ENCODE results near the gene PTPRN2.

The PTPRN2 gene

GRCh38 chr7:158141806-158142518, 445.7 kb downstream of the PTPRN2 start:
- no peaks in the 10 kb centered on the region for H3K4me1 Mint-ChIP-seq (ENCODE audit: low read depth)
- DNase-seq: no peak
- H3K4me3 Mint-ChIP-seq: no peak overlapping the region
- peaks cover 4% of the 10 kb centered on the region for H3K9me3 Mint-ChIP-seq
- H3K27me3 Mint-ChIP-seq: no peaks in the 10 kb centered on the region
- H3K27ac Mint-ChIP-seq: no peak overlapping the region
- H3K36me3 Mint-ChIP-seq (ENCODE audit: low read depth): no peaks in the 10 kb centered on the region

- H3K4me3 Mint-ChIP-seq: no peak overlapping the region
- H3K27me3 Mint-ChIP-seq: no peaks in the 10 kb centered on the region
- DNase-seq: no peak
- H3K27ac Mint-ChIP-seq: no peak overlapping the region
- no peaks in the 10 kb centered on the region for H3K36me3 Mint-ChIP-seq (ENCODE audit: low read depth)
- H3K4me1 Mint-ChIP-seq (ENCODE audit: low read depth): no peaks in the 10 kb centered on the region
- peaks cover 3% of the 10 kb centered on the region for H3K9me3 Mint-ChIP-seq
These were observed 446.4 kb downstream of the PTPRN2 start for GRCh38 chr7:158141221-158141582.

- H3K4me3 Mint-ChIP-seq: no peak overlapping the region
- H3K4me1 Mint-ChIP-seq (ENCODE audit: low read depth): no peaks in the 10 kb centered on the region
- no peaks in the 10 kb centered on the region for H3K9me3 Mint-ChIP-seq
- H3K27me3 Mint-ChIP-seq: no peaks in the 10 kb centered on the region
- H3K36me3 Mint-ChIP-seq (ENCODE audit: low read depth): no peaks in the 10 kb centered on the region
- DNase-seq: no peak
- no peak overlapping the region for H3K27ac Mint-ChIP-seq
These were observed 446.9 kb downstream of the PTPRN2 start for GRCh38 chr7:158140538-158141220.

GRCh38 chr7:158139499-158139898, 448.1 kb downstream of the PTPRN2 start:
- Mint-ChIP-seq H3K27me3 (no peaks in the 10 kb centered on the region), H3K36me3 (ENCODE audit: low read depth) (no peaks in the 10 kb centered on the region), H3K4me3 (no peak overlapping the region), H3K4me1 (ENCODE audit: low read depth) (no peaks in the 10 kb centered on the region), H3K27ac (no peak overlapping the region), H3K9me3 (no peaks in the 10 kb centered on the region)
- DNase-seq: no peak

DNA sequence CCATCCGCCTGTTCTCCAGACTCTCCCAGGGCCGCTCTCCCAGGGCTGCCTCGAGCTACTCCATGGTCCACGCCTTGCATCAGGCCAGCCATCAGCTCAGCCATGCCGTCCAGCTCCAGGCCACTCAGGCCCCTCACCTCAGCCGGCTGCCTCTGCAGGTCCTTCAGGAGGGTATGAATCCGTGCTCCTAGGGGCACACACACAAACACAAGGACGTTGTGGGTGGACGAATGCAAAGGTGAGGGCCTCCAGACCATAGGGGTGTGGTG, 449.4 kb downstream of the PTPRN2 start:
- no peak for DNase-seq
- Mint-ChIP-seq H3K9me3 (no peaks in the 10 kb centered on the region), H3K36me3 (ENCODE audit: low read depth) (no peaks in the 10 kb centered on the region), H3K4me1 (ENCODE audit: low read depth) (no peaks in the 10 kb centered on the region), H3K4me3 (no peak overlapping the region), H3K27ac (no peak overlapping the region), H3K27me3 (no peaks in the 10 kb centered on the region)

GRCh38 chr7:158137516-158138328, 449.9 kb downstream of the PTPRN2 start:
- Mint-ChIP-seq H3K9me3 (no peaks in the 10 kb centered on the region), H3K4me3 (no peak overlapping the region), H3K36me3 (ENCODE audit: low read depth) (no peaks in the 10 kb centered on the region), H3K27me3 (no peaks in the 10 kb centered on the region), H3K27ac (no peak overlapping the region), H3K4me1 (ENCODE audit: low read depth) (no peaks in the 10 kb centered on the region)
- DNase-seq: no peak

- no peaks in the 10 kb centered on the region for H3K4me1 Mint-ChIP-seq (ENCODE audit: low read depth)
- no peak overlapping the region for H3K27ac Mint-ChIP-seq
These were observed 451.7 kb downstream of the PTPRN2 start for GRCh38 chr7:158135931-158136330.

GRCh38 chr7:158134824-158135223, 452.8 kb downstream of the PTPRN2 start:
- Mint-ChIP-seq H3K36me3 (ENCODE audit: low read depth) (no peaks in the 10 kb centered on the region), H3K27ac (no peak overlapping the region), H3K4me1 (ENCODE audit: low read depth) (no peaks in the 10 kb centered on the region), H3K27me3 (no peaks in the 10 kb centered on the region), H3K4me3 (no peak overlapping the region), H3K9me3 (no peaks in the 10 kb centered on the region)
- no peak for DNase-seq

More at GRCh38 chr7:158135931-158136330, 451.7 kb downstream of the PTPRN2 start:
- H3K9me3 Mint-ChIP-seq: no peaks in the 10 kb centered on the region
- no peak for DNase-seq
- no peak overlapping the region for H3K4me3 Mint-ChIP-seq
- H3K36me3 Mint-ChIP-seq (ENCODE audit: low read depth): no peaks in the 10 kb centered on the region
- H3K27me3 Mint-ChIP-seq: no peaks in the 10 kb centered on the region

DNA sequence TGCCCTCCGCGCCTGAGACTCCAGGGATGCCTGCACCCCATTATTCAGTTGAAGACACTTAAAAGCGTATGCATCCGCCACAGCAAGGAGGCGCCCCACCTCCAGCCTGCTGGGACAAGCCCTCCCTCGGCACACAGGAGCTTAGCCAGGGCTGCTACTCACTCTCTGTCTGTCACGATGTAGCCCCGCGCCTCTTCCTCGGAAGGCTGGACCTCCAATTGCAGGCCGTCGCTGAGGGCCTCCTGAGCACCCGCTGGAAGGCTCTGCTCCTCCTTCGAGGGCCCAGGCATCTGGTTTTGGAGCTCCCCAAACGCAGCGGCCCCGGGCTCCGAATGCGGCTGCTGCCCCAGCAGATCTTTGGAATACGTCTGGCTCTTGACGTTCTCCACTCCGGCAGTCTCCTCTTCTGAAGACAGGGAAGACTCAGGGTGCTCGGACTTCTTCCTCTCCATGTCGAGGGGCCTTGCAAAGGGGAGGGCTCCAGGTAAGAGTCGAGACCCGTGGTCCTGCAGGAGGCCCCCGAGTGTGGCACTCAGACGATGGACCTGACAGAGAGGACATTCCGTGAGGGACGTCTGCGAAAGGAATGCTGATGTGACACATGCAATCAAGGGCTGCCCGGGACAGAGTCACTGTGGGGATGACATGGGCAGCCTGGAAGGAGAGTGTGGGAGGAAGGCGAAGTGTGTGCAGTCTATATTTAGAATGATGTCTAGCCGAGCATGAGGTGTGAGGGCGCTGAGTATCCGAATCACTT, 453.9 kb downstream of the PTPRN2 start:
- no peak overlapping the region for H3K27ac Mint-ChIP-seq
- H3K27me3 Mint-ChIP-seq: no peaks in the 10 kb centered on the region
- H3K36me3 Mint-ChIP-seq (ENCODE audit: low read depth): no peaks in the 10 kb centered on the region
- H3K9me3 Mint-ChIP-seq: no peaks in the 10 kb centered on the region
- DNase-seq: no peak
- H3K4me1 Mint-ChIP-seq (ENCODE audit: low read depth): no peaks in the 10 kb centered on the region
- no peak overlapping the region for H3K4me3 Mint-ChIP-seq

- Mint-ChIP-seq H3K27me3 (no peaks in the 10 kb centered on the region), H3K4me3 (no peak overlapping the region), H3K4me1 (ENCODE audit: low read depth) (no peaks in the 10 kb centered on the region), H3K9me3 (no peaks in the 10 kb centered on the region), H3K36me3 (ENCODE audit: low read depth) (no peaks in the 10 kb centered on the region), H3K27ac (no peak overlapping the region)
- no peak for DNase-seq
These were observed 454.6 kb downstream of the PTPRN2 start for GRCh38 chr7:158133057-158133456.

DNA sequence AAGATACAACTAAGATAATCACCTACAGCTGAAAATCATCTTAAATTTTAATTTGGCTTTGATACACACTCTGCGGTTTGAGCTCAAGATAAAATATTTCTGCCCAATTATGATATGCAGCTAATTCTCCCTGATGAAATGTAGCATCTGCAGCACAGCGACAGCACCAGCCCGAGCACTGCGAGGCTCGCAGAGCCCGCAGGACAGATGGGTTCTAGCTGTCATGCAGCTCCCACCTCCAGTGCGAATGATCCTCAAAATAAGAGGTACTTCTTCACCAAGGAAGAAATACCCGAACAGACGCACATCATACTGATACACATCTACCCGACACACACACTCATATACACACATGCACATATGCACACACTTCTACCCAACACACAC, 457.6 kb downstream of the PTPRN2 start:
- Mint-ChIP-seq H3K4me1 (ENCODE audit: low read depth) (no peaks in the 10 kb centered on the region), H3K27me3 (no peaks in the 10 kb centered on the region), H3K27ac (no peak overlapping the region), H3K4me3 (no peak overlapping the region), H3K36me3 (ENCODE audit: low read depth) (no peaks in the 10 kb centered on the region), H3K9me3 (no peaks in the 10 kb centered on the region)
- no peak for DNase-seq

GRCh38 chr7:158129037-158130022, 458.3 kb downstream of the PTPRN2 start:
- no peaks in the 10 kb centered on the region for H3K4me1 Mint-ChIP-seq (ENCODE audit: low read depth)

DNA sequence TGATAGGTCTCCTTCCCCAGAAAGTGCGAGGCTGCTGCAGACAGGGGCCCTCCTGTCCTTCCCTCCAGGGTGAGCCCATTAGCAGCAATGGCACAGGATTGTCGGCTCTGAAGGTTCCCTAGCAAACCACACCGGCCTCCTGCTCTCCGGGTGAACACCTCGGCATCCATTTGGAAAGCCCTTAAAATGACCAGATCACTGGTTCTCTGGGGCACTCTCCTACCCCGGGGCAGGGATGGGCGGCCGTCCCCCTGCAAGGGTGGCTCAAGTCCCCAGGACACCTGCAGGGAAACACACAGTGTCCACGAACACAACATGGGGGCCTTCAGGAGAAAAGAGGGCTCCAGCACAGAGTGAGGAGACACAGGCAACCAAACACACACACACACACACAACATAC, 459.1 kb downstream of the PTPRN2 start:
- Mint-ChIP-seq H3K4me1 (ENCODE audit: low read depth) (no peaks in the 10 kb centered on the region), H3K36me3 (ENCODE audit: low read depth) (no peaks in the 10 kb centered on the region), H3K9me3 (no peaks in the 10 kb centered on the region), H3K27ac (no peak overlapping the region), H3K4me3 (no peak overlapping the region), H3K27me3 (no peaks in the 10 kb centered on the region)
- no peak for DNase-seq

More at GRCh38 chr7:158129037-158130022, 458.3 kb downstream of the PTPRN2 start:
- no peak for DNase-seq
- Mint-ChIP-seq H3K9me3 (no peaks in the 10 kb centered on the region), H3K4me3 (no peak overlapping the region), H3K27me3 (no peaks in the 10 kb centered on the region), H3K36me3 (ENCODE audit: low read depth) (no peaks in the 10 kb centered on the region), H3K27ac (no peak overlapping the region)

GRCh38 chr7:158127241-158127640, 460.4 kb downstream of the PTPRN2 start:
- Mint-ChIP-seq H3K9me3 (no peaks in the 10 kb centered on the region), H3K27ac (no peak overlapping the region), H3K27me3 (no peaks in the 10 kb centered on the region), H3K4me3 (no peak overlapping the region), H3K4me1 (ENCODE audit: low read depth) (no peaks in the 10 kb centered on the region), H3K36me3 (ENCODE audit: low read depth) (no peaks in the 10 kb centered on the region)
- no peak for DNase-seq

Data from activated T-cell treated with anti-CD3 and anti-CD28 coated beads, Interleukin-2, amount 50 U/mL, for 24 hours (primary cell).